ENCODE measurements around the gene NAV3. TPM values are rescaled to one million over a fixed set of nuclear protein-coding genes. Genes with fewer than 3 reads are reported as not detected.

NAV3 gene
- total RNA-seq, 1 donor from 2014 or later: 8.7 TPM

DNA sequence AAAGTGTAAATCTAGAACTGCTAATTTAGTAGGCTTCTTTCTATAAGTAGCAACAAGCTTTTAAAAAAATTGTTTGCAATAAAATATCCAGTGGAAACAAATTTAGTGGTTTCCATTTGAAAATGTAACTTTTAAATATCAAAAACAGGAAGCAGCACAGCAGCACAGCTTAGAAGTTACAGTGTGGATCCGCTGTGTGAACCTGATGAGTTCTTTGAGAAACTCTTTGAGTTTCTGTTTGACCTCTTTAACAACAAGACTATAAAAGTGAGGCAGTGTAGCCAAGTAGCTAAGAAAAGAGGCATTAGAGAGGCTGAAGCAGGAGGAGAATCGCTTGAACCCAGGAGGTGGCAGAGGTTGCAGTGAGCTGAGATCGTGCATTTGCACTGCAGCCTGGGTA, 178.3 kb downstream of the NAV3 start:
- H3K4me3 ChIP-seq: no peak overlapping the region
- intact Hi-C loops (cut with DNase I): no loop called here
- ATAC-seq (no peak), DNase-seq (no peak)
- H3K9me3 ChIP-seq: no peaks in the 10 kb centered on the region
- no peak overlapping the region for H3K27ac ChIP-seq
- no peaks in the 10 kb centered on the region for H3K4me1 ChIP-seq
- no peaks in the 10 kb centered on the region for H3K27me3 ChIP-seq (ENCODE audit: low read depth)
- no peaks in the 10 kb centered on the region for H3K36me3 ChIP-seq
- TF ChIP-seq, protein P1, sequence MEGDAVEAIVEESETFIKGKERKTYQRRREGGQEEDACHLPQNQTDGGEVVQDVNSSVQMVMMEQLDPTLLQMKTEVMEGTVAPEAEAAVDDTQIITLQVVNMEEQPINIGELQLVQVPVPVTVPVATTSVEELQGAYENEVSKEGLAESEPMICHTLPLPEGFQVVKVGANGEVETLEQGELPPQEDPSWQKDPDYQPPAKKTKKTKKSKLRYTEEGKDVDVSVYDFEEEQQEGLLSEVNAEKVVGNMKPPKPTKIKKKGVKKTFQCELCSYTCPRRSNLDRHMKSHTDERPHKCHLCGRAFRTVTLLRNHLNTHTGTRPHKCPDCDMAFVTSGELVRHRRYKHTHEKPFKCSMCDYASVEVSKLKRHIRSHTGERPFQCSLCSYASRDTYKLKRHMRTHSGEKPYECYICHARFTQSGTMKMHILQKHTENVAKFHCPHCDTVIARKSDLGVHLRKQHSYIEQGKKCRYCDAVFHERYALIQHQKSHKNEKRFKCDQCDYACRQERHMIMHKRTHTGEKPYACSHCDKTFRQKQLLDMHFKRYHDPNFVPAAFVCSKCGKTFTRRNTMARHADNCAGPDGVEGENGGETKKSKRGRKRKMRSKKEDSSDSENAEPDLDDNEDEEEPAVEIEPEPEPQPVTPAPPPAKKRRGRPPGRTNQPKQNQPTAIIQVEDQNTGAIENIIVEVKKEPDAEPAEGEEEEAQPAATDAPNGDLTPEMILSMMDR (IDR thresholded peaks at IDR 0.05): no peak

- TF ChIP-seq, protein P1 (IDR thresholded peaks at IDR 0.05): no peak
- no peaks in the 10 kb centered on the region for H3K27me3 ChIP-seq (ENCODE audit: low read depth)
- no peaks in the 10 kb centered on the region for H3K36me3 ChIP-seq
- no peak overlapping the region for H3K4me3 ChIP-seq
- no peaks in the 10 kb centered on the region for H3K4me1 ChIP-seq
- H3K9me3 ChIP-seq: no peaks in the 10 kb centered on the region
- ATAC-seq: no peak
- no peak for DNase-seq
- peak overlapping the region; percentile 8 for H3K27ac ChIP-seq
- intact Hi-C loops (cut with DNase I): no loop called here
Observed at GRCh38 chr12:78018171-78018910, 187.6 kb downstream of the NAV3 start.

GRCh38 chr12:78018939-78019338, 188.2 kb downstream of the NAV3 start:
- H3K9me3 ChIP-seq: no peaks in the 10 kb centered on the region
- no peak overlapping the region for H3K4me3 ChIP-seq
- H3K27ac ChIP-seq: peak overlapping the region; percentile 8
- no peaks in the 10 kb centered on the region for H3K36me3 ChIP-seq
- ATAC-seq (no peak), DNase-seq (no peak)
- TF ChIP-seq, protein P1 (IDR thresholded peaks at IDR 0.05): no peak
- H3K27me3 ChIP-seq (ENCODE audit: low read depth): no peaks in the 10 kb centered on the region
- H3K4me1 ChIP-seq: no peaks in the 10 kb centered on the region
- intact Hi-C loops (cut with DNase I): no loop called here

DNA sequence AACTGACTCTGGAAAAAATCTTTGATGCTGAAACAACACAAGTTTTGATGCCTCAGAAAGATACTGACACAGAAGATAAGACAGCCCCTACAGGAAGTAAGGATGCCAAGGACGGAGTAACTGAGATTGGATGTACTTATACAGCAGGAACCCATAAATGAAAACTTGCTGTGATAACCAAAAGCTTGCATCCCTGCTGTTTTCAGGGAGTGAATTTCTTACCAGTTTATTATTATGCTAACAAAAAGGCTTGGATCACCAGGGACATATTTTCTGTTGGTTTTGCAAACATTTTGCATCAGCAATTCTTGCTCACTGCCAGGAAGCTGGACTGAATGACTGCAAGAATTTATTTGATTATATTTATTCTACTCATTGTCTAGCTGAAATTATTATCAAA, 197.7 kb downstream of the NAV3 start:
- TF ChIP-seq, protein P1 (IDR thresholded peaks at IDR 0.05): no peak
- no peak for ATAC-seq
- intact Hi-C loops (cut with DNase I): no loop called here

DNA sequence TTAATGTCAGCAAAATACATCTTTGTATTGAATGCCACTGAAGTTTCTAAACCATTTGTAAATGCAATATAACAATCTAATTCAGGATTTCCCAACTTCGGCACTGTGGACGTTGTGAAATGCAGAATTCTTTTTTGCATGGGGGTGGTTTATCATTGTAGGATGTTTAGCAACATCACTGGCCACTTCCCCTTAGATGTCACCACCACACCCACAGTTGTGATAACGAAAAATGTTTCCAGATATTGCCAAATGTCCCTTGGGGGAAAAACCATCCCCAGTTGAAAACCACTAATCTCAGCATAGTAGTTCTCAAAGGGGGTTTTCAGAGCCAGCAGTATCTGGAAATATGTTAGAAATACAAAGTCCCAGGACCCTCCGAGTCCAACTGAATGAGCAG, 203.3 kb downstream of the NAV3 start:
- Histone ChIP-seq H3K27ac (no peak overlapping the region), H3K36me3 (no peaks in the 10 kb centered on the region), H3K9me3 (no peaks in the 10 kb centered on the region), H3K4me3 (no peak overlapping the region), H3K4me1 (peaks cover 6% of the 10 kb centered on the region), H3K27me3 (ENCODE audit: low read depth) (no peaks in the 10 kb centered on the region)
- peak; percentile 66 to 68 for ATAC-seq
- no peak for DNase-seq
- intact Hi-C loops (cut with DNase I): no loop called here
- TF ChIP-seq, protein P1 (IDR thresholded peaks at IDR 0.05): no peak

More for the DNA sequence above, 197.7 kb downstream of the NAV3 start:
- DNase-seq: no peak
- no peaks in the 10 kb centered on the region for H3K36me3 ChIP-seq
- peaks cover 2% of the 10 kb centered on the region for H3K4me1 ChIP-seq
- no peaks in the 10 kb centered on the region for H3K9me3 ChIP-seq
- H3K27me3 ChIP-seq (ENCODE audit: low read depth): no peaks in the 10 kb centered on the region
- H3K27ac ChIP-seq: no peak overlapping the region
- no peak overlapping the region for H3K4me3 ChIP-seq
